Natural killer cell treated with Interleukin-12 subunit alpha and Interleukin-12 subunit beta and Interleukin-15 and Interleukin-18, amount 100 ng/mL, for 72 hours (primary cell): ENCODE data around the gene EPHA3. TPM values are rescaled to one million over a fixed set of nuclear protein-coding genes. Genes with fewer than 3 reads are reported as not detected.

ENCODE experiments used
- ATAC-seq, 2 donors: fragments of 150-1000 bp; cut with Tn5 transposase in 1 of 2; sonication (Bioruptor Pico), chemical (Tn5 transposase) in 1 of 2; 2 replicates each; pipeline ENCODE4 v1.10.0; 2021
- DNase-seq: peaks from one replicate; pipeline ENCODE4 v3.0.0; 2022; ENCODE audit warnings: low spot score
- H3K27ac Mint-ChIP-seq, 2 donors: 1 replicate in 1 of 2; 2 replicates in 1 of 2; pipeline ENCODE4 v1.8.0; 2022; ENCODE audit warnings: mixed read lengths in 2 of 2, mild to moderate bottlenecking in 1 of 2, moderate library complexity in 1 of 2
- H3K27me3 Mint-ChIP-seq, 2 donors: 1 replicate in 1 of 2; 2 replicates in 1 of 2; pipeline ENCODE4 v1.8.0; 2022; ENCODE audit warnings: mixed read lengths in 2 of 2
- H3K36me3 Mint-ChIP-seq: one replicate; pipeline ENCODE4 v1.8.0; 2022; ENCODE audit warnings: mixed read lengths
- H3K4me1 Mint-ChIP-seq, 2 donors: 1 replicate in 1 of 2; 2 replicates in 1 of 2; pipeline ENCODE4 v1.8.0; 2022; ENCODE audit warnings: low read depth in 2 of 2, mixed read lengths in 2 of 2, mild to moderate bottlenecking in 1 of 2
- H3K4me3 Mint-ChIP-seq: one replicate; pipeline ENCODE4 v1.8.0; 2022; ENCODE audit warnings: mixed read lengths
- H3K9me3 Mint-ChIP-seq: 2 replicates; pipeline ENCODE4 v1.8.0; 2022; ENCODE audit warnings: mixed read lengths
- total RNA-seq, 2 donors: library from RNA; stranded (reverse); gene quantifications; one replicate each; pipeline ENCODE4 v1.2.3, GENCODE V29; 2022

EPHA3 gene
- total RNA-seq, 2 donors from 2014 or later = not detected

DNA sequence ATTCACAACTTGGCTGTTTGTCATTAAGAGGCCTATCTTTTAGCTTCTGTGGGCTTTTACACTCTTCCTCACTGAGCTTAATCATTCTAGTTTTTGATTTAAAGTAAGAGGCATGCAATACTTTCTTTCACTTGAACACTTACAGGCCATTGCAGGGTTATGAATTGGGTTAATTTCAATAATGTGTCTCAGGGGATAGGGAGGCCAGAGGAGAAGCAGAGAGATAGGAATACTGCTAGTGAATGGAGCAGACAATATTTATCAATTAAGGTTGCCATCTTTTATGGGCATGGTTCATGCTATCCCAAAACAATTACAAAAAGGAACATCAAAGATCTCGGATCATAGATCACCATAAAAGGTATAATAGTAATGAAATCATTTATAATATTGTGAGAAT is 189.8 kb downstream of the EPHA3 start:
- no peak for ATAC-seq
- Mint-ChIP-seq H3K4me3 (no peak overlapping the region), H3K4me1 (no peaks in the 10 kb centered on the region), H3K36me3 (no peaks in the 10 kb centered on the region), H3K27ac (no peak overlapping the region), H3K9me3 (peaks cover 14% of the 10 kb centered on the region), H3K27me3 (no peaks in the 10 kb centered on the region)
- DNase-seq = no peak

DNA sequence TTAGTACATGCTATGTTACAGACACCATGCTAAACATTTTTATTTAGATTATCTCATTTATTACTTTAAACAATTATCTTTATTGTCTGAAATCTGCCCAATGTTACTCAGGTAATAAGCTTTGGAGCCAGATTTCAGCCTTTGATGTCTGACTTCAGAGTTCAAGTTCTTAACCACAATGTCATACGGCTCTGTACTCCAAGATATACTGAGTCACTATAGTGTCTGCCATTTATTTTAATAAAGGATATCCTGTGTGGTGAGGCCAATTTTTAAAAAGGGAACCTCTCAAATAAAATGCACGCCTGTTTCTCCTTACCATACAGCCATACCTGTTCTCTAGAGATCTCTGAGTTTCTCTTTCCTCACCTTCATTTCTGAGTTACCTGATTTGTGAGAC is 193.1 kb downstream of the EPHA3 start:
- DNase-seq (no peak), ATAC-seq (no peak)
- no peaks in the 10 kb centered on the region for H3K4me1 Mint-ChIP-seq
- H3K36me3 Mint-ChIP-seq = no peaks in the 10 kb centered on the region
- no peaks in the 10 kb centered on the region for H3K27me3 Mint-ChIP-seq
- no peak overlapping the region for H3K27ac Mint-ChIP-seq
- H3K4me3 Mint-ChIP-seq = no peak overlapping the region
- H3K9me3 Mint-ChIP-seq = peaks cover 17% of the 10 kb centered on the region

DNA sequence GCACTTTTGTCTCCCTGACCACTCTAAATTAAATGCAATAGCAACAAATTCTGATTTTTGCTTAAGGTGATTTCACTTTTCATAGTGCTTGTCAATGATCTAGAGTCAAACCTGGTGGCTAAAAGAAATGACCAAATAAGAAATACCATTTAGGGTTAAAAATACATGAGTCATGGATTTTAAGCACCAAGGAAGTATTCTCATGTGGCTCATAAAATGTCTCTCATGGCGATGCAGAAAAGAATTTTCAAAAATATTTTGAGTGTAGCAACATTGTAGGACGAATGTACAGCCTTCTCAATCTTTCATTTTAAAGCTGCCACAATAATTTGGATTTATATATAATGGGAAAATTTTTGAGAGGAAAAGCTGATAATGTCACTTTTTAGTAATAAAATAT is 193.6 kb downstream of the EPHA3 start:
- Mint-ChIP-seq H3K9me3 (peaks cover 17% of the 10 kb centered on the region), H3K27ac (no peak overlapping the region), H3K4me1 (no peaks in the 10 kb centered on the region), H3K4me3 (no peak overlapping the region), H3K27me3 (no peaks in the 10 kb centered on the region), H3K36me3 (no peaks in the 10 kb centered on the region)
- DNase-seq (no peak), ATAC-seq (no peak)

DNA sequence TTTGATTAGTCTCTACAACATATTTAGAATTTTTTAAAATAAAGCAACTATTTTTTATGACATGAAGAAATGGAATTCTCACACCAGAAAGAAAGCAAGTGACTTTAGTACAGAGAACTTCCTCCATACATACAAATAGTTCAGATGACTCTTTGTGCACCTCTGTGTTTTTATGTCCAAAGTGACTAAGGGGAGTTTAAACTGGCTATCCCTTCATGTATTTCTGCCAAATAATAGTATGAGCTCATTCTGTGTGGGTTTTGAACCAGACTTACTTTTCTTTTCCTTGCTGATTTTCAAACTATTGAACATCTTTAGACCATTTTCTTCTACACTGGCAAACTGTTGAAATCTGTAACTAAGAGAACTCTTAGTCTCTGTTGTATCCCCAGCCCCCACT is 196.3 kb downstream of the EPHA3 start:
- no peak overlapping the region for H3K4me3 Mint-ChIP-seq
- DNase-seq = no peak
- no peaks in the 10 kb centered on the region for H3K36me3 Mint-ChIP-seq
- H3K4me1 Mint-ChIP-seq = no peaks in the 10 kb centered on the region
- no peak for ATAC-seq
- H3K27me3 Mint-ChIP-seq = no peaks in the 10 kb centered on the region
- H3K9me3 Mint-ChIP-seq = peaks cover 9% of the 10 kb centered on the region
- H3K27ac Mint-ChIP-seq = no peak overlapping the region

DNA sequence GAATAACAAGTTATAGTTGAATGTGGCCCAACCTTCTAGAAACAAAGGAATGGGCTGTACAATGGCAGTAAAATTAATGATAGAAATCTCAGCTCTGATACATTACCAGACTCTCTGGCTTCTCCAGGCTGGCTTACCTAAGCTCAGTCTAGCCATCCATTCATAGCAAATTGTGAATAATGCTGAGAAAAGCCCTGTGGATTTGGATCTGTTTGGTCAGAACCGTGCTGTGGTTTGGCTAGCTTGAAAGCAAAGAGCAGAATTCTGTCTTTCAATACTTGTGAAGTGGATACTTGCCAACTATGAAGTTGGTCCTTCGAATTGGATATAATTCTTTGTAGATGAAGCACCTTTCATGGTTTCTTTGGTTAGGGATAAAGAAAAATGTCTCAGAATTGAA is 199.1 kb downstream of the EPHA3 start:
- no peak for DNase-seq
- H3K4me3 Mint-ChIP-seq = no peak overlapping the region
- ATAC-seq = no peak
- H3K36me3 Mint-ChIP-seq = no peaks in the 10 kb centered on the region
- H3K4me1 Mint-ChIP-seq = no peaks in the 10 kb centered on the region
- no peak overlapping the region for H3K27ac Mint-ChIP-seq
- no peaks in the 10 kb centered on the region for H3K27me3 Mint-ChIP-seq
- peaks cover 12% of the 10 kb centered on the region for H3K9me3 Mint-ChIP-seq

DNA sequence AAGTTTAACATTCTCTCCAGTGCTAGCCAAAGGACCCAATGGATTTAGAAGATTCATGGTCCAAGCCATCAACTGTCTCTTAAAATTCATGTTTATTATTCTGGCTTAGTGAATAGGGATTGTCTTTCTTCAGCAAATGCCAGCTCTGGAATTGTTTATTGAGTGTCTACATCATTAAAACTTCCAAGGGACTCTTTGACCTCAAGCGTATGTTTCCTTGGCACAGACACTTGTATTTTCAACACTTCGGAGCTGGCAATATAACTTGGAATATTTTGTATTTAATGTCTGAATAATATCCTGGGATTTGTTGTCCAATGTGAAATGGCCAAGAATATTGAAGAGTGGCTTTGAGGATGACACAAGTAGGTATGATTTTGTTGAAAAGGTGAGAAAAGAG is 204.2 kb downstream of the EPHA3 start:
- ATAC-seq (no peak), DNase-seq (no peak)
- Mint-ChIP-seq H3K36me3 (no peaks in the 10 kb centered on the region), H3K4me1 (no peaks in the 10 kb centered on the region), H3K27ac (no peak overlapping the region), H3K9me3 (peaks cover 8% of the 10 kb centered on the region), H3K4me3 (no peak overlapping the region), H3K27me3 (no peaks in the 10 kb centered on the region)

DNA sequence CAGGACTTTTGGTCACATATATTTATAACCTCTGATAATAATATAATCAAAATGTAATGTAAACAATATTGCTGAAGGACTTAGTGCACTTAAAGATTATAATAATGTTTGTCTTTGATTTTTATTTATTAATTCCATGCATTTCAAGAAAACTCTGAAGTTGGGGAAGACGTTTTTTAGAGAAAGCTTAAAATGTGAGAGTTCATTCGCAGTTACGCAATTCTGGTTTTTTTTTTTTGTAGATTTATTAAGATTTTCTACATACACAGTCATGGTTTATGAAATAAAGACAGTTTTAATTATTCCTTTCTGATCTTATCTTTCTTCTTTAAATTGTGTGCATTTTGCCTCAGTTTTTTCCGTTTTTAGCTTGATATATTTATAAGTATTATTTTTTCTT is 204.7 kb downstream of the EPHA3 start:
- ATAC-seq = no peak
- no peaks in the 10 kb centered on the region for H3K36me3 Mint-ChIP-seq
- no peak overlapping the region for H3K4me3 Mint-ChIP-seq
- DNase-seq = no peak
- no peak overlapping the region for H3K27ac Mint-ChIP-seq
- no peaks in the 10 kb centered on the region for H3K27me3 Mint-ChIP-seq
- H3K9me3 Mint-ChIP-seq = peaks cover 8% of the 10 kb centered on the region
- no peaks in the 10 kb centered on the region for H3K4me1 Mint-ChIP-seq

DNA sequence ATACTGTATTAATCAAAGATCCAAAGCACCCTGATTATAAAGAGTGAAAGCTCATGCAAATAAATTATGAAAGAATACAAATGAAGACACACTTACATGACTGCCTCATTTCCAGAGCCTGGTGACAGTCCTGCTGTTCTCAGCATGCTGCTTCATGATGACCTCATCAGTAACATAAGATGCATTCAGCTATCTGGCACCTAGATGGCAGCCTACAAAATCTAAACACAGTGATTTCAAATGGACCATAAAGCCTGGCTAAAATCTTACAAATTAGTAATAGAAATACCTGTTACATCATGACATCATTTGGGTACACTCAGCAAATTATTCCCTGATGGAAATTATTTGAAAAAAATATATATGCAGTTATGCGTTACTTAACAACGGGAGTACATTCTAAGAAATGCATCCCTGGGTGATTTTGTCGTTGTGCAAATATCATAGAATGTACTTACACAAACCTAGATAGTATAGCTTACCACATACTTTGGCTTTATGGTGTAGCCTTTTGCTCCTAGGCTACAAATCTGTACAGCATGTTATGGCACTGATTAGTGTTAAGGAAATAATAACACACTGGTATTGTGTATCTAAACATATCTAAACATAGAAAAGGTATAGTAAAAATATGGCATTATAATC is 207.2 kb downstream of the EPHA3 start:
- ATAC-seq (no peak), DNase-seq (no peak)
- Mint-ChIP-seq H3K9me3 (peaks cover 4% of the 10 kb centered on the region), H3K4me3 (no peak overlapping the region), H3K36me3 (no peaks in the 10 kb centered on the region), H3K27me3 (no peaks in the 10 kb centered on the region), H3K4me1 (no peaks in the 10 kb centered on the region), H3K27ac (no peak overlapping the region)

DNA sequence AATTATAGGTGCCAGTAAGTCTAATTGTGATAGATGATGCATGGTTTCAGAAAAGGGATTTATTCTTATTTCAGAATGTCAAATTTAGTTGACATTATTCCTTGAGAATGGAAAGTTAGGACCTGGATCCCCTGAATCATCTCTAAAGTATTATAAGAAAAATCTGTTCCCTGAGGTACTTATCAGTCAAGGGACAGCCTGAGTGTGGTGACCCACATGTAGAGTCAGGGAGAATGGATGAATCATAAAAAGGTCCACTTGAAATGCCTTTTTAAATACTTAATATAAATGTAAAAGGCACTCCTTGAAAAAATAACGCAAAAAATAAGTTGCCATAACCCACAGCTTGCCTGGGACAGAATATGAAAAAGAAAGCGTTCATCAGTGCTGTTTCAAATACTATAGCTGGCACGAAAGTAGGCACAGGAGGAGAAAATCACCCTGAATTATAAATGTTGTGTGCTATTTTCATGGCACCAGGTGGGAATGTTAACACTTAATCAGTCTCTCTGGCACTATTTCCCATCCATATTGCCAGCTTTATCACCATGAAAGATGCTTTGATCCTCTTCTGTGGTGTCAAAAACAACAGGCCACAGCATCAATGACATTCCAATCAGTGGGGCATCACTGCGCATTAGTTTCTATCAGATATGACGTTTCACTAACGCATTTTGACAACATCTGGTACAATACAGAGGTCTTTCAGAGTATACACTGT is 208.5 kb downstream of the EPHA3 start:
- H3K27me3 Mint-ChIP-seq = no peaks in the 10 kb centered on the region
- peaks cover 4% of the 10 kb centered on the region for H3K9me3 Mint-ChIP-seq
- H3K4me1 Mint-ChIP-seq = no peaks in the 10 kb centered on the region
- no peak overlapping the region for H3K4me3 Mint-ChIP-seq
- no peak for ATAC-seq
- no peak overlapping the region for H3K27ac Mint-ChIP-seq
- no peak for DNase-seq
- H3K36me3 Mint-ChIP-seq = peaks cover 4% of the 10 kb centered on the region

DNA sequence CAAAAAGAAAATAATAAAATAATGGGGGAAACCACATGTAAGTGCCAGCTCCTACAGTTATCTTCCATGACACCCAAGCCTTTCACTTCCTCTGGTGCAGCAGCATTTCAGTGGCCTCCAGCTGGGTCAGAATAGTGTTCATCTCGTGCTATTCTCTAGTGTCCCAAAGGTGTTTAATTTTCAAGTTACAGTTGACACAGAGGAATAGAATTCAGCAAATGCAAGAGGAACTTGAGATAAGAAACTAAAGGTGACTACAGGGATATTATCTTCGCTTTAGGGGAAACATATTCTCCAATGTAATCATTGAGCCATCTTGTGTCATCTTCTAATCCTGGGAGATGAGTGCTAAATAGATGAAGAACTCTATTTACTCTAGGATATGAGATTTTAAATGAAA is 212.8 kb downstream of the EPHA3 start:
- no peak for DNase-seq
- ATAC-seq = no peak
- no peak overlapping the region for H3K4me3 Mint-ChIP-seq
- no peaks in the 10 kb centered on the region for H3K27me3 Mint-ChIP-seq
- H3K9me3 Mint-ChIP-seq = peaks cover 10% of the 10 kb centered on the region
- H3K4me1 Mint-ChIP-seq = no peaks in the 10 kb centered on the region
- no peak overlapping the region for H3K27ac Mint-ChIP-seq
- H3K36me3 Mint-ChIP-seq = peaks cover 4% of the 10 kb centered on the region

DNA sequence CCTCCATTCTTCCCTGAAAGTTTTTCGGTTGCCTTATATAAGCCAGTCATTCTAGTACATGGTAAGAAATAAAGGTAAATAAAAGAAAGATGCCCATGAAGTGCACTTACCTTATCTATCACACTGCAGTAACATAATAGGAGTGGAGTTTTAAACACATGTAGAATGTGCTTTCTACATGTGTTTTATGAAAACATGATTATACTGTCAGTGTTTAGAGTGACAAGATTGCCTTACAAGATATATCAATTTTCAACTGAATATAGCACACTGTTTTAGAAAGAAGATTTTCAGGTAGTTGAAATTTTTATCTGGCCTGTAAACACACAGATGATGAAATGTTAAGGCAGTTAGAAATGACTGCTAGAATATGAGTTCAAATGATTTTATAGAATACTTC is 219.6 kb downstream of the EPHA3 start:
- DNase-seq = no peak
- H3K27me3 Mint-ChIP-seq = no peaks in the 10 kb centered on the region
- ATAC-seq = no peak
- peaks cover 12% of the 10 kb centered on the region for H3K9me3 Mint-ChIP-seq
- H3K36me3 Mint-ChIP-seq = no peaks in the 10 kb centered on the region
- no peak overlapping the region for H3K27ac Mint-ChIP-seq
- H3K4me3 Mint-ChIP-seq = no peak overlapping the region
- H3K4me1 Mint-ChIP-seq = no peaks in the 10 kb centered on the region

DNA sequence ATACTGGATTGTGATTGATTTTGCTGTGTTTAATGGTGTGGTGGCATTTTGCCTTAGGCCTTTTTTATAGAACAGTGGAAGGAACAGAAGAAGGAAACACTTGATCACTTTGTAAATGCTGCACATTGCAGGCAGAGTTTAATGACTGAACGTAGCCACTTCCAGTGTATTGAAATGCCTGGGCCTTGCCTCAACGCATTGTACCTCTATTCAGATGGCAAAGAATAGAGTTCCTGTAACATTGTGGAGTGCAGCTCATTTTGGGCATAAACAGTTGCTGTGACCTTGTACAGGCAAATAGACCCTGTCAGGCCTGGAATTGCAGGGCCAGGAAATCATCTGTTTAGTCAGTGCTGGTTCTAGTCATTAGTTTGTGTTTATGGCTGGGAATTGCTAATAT is 225.0 kb downstream of the EPHA3 start:
- no peaks in the 10 kb centered on the region for H3K9me3 Mint-ChIP-seq
- DNase-seq = no peak
- no peak for ATAC-seq
- no peak overlapping the region for H3K27ac Mint-ChIP-seq
- no peaks in the 10 kb centered on the region for H3K27me3 Mint-ChIP-seq
- H3K36me3 Mint-ChIP-seq = no peaks in the 10 kb centered on the region
- H3K4me1 Mint-ChIP-seq = no peaks in the 10 kb centered on the region
- no peak overlapping the region for H3K4me3 Mint-ChIP-seq

DNA sequence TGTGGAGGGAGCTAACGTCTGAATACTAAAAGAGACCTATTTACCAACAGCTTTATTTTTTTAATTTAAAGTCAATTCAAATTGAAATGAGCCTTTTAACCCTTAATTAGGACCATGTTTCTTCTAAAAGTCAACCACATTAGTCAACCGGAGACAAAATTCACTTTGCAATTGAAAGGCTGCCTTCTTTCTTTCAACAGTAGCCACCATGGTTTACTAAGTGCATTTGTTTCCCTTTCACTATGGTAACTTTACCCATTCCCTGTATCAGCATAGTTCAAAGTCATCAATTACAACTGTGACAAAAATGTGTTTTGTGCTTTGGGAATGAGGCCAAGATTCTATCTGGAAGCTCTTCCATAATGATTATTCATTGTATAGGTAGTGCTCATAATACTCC is 225.4 kb downstream of the EPHA3 start:
- DNase-seq (no peak), ATAC-seq (no peak)
- Mint-ChIP-seq H3K27me3 (no peaks in the 10 kb centered on the region), H3K36me3 (no peaks in the 10 kb centered on the region), H3K4me3 (no peak overlapping the region), H3K4me1 (no peaks in the 10 kb centered on the region), H3K9me3 (no peaks in the 10 kb centered on the region), H3K27ac (no peak overlapping the region)

DNA sequence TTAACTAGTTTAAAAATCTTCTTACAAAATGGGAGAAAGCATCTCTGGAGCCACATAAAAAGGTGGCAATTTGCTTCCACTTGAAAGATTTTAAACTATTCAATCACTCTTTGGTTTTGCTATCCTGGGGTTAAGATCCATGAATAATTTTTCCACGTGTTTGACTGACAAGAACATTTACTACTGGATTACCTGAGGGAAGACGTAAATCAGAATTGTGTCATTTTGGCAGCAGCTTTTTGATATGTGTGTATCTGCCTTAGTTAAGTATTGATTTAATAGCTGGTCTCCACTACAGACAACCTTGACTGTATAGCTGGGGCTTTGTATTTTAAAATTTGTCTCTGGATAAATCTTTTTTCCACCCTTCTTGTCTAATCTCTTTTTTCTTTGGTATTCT is 228.3 kb downstream of the EPHA3 start:
- Mint-ChIP-seq H3K27ac (no peak overlapping the region), H3K27me3 (no peaks in the 10 kb centered on the region), H3K36me3 (no peaks in the 10 kb centered on the region), H3K4me3 (no peak overlapping the region), H3K4me1 (no peaks in the 10 kb centered on the region), H3K9me3 (no peaks in the 10 kb centered on the region)
- no peak for ATAC-seq
- no peak for DNase-seq

DNA sequence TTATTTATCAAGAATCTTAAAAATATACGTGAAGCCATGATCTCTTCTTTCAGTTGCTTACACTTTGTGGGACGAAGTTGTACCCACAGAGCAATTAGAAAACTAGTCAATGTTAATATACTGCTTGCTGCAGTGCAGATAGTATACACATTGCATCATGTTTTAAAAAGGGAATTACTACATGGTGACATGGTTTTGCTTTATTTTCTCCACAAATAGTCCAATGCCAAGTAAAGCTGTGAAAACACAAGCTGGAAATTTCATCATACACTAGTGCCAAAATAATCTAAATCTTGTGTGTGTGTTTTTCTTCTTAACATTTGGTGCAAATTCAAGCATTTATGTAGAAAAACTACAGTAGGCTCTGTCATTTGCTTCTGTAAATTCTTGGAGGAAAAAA is 233.0 kb downstream of the EPHA3 start:
- no peaks in the 10 kb centered on the region for H3K4me1 Mint-ChIP-seq
- no peaks in the 10 kb centered on the region for H3K36me3 Mint-ChIP-seq
- no peaks in the 10 kb centered on the region for H3K27me3 Mint-ChIP-seq
- no peak for DNase-seq
- H3K27ac Mint-ChIP-seq = no peak overlapping the region
- H3K4me3 Mint-ChIP-seq = no peak overlapping the region
- peaks cover 8% of the 10 kb centered on the region for H3K9me3 Mint-ChIP-seq
- no peak for ATAC-seq
